ENCODE data around the gene STARD10.

DNA sequence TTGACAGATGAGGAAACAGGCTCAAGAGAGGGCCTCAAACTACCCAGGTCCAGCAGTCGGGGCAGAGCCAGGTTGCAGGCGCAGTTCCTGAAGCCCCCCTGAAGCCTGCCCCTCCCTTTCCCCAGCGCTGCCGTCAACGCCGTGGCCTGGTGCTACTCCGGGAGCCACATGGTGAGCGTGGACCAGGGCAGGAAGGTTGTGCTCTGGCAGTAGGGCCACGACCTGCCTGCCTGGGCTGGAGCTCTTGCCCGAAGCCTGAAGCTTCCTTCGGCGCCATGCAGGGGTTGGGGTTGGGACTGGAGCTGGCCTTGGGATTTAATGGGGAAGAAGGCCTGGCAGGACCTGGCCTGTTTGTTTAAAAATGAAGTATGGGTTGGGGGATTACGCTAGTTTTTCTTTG lies 35.3 kb upstream of the STARD10 start:
- TF ChIP-seq POLR2AphosphoS5 (IDR thresholded peaks at IDR 0.05) (no peak), POLR2A (IDR thresholded peaks at IDR 0.05) (no peak)
- TF ChIP-seq, protein P1, sequence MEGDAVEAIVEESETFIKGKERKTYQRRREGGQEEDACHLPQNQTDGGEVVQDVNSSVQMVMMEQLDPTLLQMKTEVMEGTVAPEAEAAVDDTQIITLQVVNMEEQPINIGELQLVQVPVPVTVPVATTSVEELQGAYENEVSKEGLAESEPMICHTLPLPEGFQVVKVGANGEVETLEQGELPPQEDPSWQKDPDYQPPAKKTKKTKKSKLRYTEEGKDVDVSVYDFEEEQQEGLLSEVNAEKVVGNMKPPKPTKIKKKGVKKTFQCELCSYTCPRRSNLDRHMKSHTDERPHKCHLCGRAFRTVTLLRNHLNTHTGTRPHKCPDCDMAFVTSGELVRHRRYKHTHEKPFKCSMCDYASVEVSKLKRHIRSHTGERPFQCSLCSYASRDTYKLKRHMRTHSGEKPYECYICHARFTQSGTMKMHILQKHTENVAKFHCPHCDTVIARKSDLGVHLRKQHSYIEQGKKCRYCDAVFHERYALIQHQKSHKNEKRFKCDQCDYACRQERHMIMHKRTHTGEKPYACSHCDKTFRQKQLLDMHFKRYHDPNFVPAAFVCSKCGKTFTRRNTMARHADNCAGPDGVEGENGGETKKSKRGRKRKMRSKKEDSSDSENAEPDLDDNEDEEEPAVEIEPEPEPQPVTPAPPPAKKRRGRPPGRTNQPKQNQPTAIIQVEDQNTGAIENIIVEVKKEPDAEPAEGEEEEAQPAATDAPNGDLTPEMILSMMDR (IDR thresholded peaks at IDR 0.05) = no peak
